HepG2 (cell line): ENCODE measurements around the gene MTA3. TPM values are rescaled to one million over a fixed set of nuclear protein-coding genes. Genes with fewer than 3 reads are reported as not detected.

Experiments
- ASH2L ChIP-seq: fragments of 300-600, 200-600 bp; sonication (generic); IDR thresholded peaks from 2 replicates; pipeline ENCODE4 v1.7.0; 2017; ENCODE audit warnings: low read depth, mild to moderate bottlenecking, moderate library complexity, mixed read lengths, low read length; ENCODE audit not compliant: insufficient read length
- ELF1 ChIP-seq: sonication (generic); formaldehyde crosslinking; IDR thresholded peaks from 2 replicates; pipeline ENCODE4 v1.4.0; 2020; ENCODE audit warnings: missing genetic modification reagents
- KMT2B ChIP-seq: IDR thresholded peaks from 2 replicates; pipeline ENCODE4 v1.6.1; 2016; ENCODE audit warnings: missing genetic modification reagents, missing compliant biosample characterization
- NFE2L2 ChIP-seq: fragments of 150-350 bp; IDR thresholded peaks from 2 replicates; pipeline ENCODE4 v1.6.1; 2014; ENCODE audit warnings: low read length
- PITX1 ChIP-seq: sonication (generic); formaldehyde crosslinking; IDR thresholded peaks from 2 replicates; pipeline ENCODE4 v1.5.1; 2020; ENCODE audit warnings: mild to moderate bottlenecking, missing genetic modification reagents
- SCMH1 ChIP-seq: sonication (generic); formaldehyde crosslinking; IDR thresholded peaks from 2 replicates; pipeline ENCODE4 v1.9.0; 2021; ENCODE audit warnings: missing genetic modification reagents, mild to moderate bottlenecking, borderline replicate concordance
- SPEN ChIP-seq: sonication (generic); formaldehyde crosslinking; IDR thresholded peaks from 2 replicates; pipeline ENCODE4 v1.5.1; 2020; ENCODE audit warnings: low read depth, mild to moderate bottlenecking, missing genetic modification reagents
- SUZ12 ChIP-seq: fragments of 150-350 bp; IDR thresholded peaks from 2 replicates; pipeline ENCODE4 v1.6.1; 2014; ENCODE audit warnings: low read depth, low read length
- TRIM24 ChIP-seq: sonication (generic); formaldehyde crosslinking; IDR thresholded peaks from 2 replicates; pipeline ENCODE4 v1.8.0; 2022; ENCODE audit warnings: mild to moderate bottlenecking, missing genetic modification reagents
- ZIK1 ChIP-seq: sonication (generic); formaldehyde crosslinking; IDR thresholded peaks from 2 replicates; pipeline ENCODE4 v1.5.0; 2020; ENCODE audit warnings: mild to moderate bottlenecking, low read depth, missing genetic modification reagents, borderline replicate concordance
- ZKSCAN1 ChIP-seq: fragments of 150-350 bp; IDR thresholded peaks from 2 replicates; pipeline ENCODE4 v1.6.1; 2014; ENCODE audit warnings: low read length
- ZKSCAN5 ChIP-seq: sonication (generic); formaldehyde crosslinking; IDR thresholded peaks from 2 replicates; pipeline ENCODE4 v1.5.1; 2020; ENCODE audit warnings: mild to moderate bottlenecking, missing genetic modification reagents
- ZNF496 ChIP-seq: sonication (generic); formaldehyde crosslinking; IDR thresholded peaks from 2 replicates; pipeline ENCODE4 v1.8.1; 2023; ENCODE audit warnings: mild to moderate bottlenecking, moderate library complexity, missing genetic modification reagents; ENCODE audit not compliant: insufficient replicate concordance
- polyA plus RNA-seq, 8 experiments: library from polyadenylated mRNA; depleted of rRNA in 3 of 8; stranded (reverse) in 7 of 8; unstranded in 1 of 8; fragments of >200 nt; fragmentation: Illumina TruSeq in 4 of 8; extraction: Trizol in 4 of 8; gene quantifications; 2 replicates each; pipeline versions ENCODE4 v1.2.1 to v1.2.3, GENCODE V29; 2011 to 2016; ENCODE audit warnings: low read depth in 4 of 8, missing spikeins in 1 of 8, mixed read lengths in 1 of 8; ENCODE audit not compliant: insufficient read depth in 1 of 8
- total RNA-seq, 5 experiments: library from RNA; depleted of rRNA; stranded (reverse); fragments of >200 nt; fragmentation: Illumina TruSeq; extraction: Trizol; gene quantifications; 2 replicates each; pipeline ENCODE4 v1.2.3, GENCODE V29; 2016; ENCODE audit warnings: low read depth in 1 of 5
- TF ChIP-seq, protein P1 (sequence below): sonication (generic); formaldehyde crosslinking; IDR thresholded peaks from 2 replicates; pipeline ENCODE4 v1.4.0; 2020; ENCODE audit warnings: missing genetic modification reagents, borderline replicate concordance
- TF ChIP-seq, protein P2 (sequence below): sonication (generic); formaldehyde crosslinking; IDR thresholded peaks from 2 replicates; pipeline ENCODE4 v1.4.0; 2020; ENCODE audit warnings: missing genetic modification reagents
- TF ChIP-seq, protein P3 (sequence below): sonication (generic); formaldehyde crosslinking; IDR thresholded peaks from 2 replicates; pipeline ENCODE4 v1.5.1; 2020; ENCODE audit warnings: missing genetic modification reagents, mild to moderate bottlenecking, borderline replicate concordance
- TF ChIP-seq, protein P4 (sequence below), 2 experiments: sonication (generic) in 1 of 2; formaldehyde crosslinking in 1 of 2; IDR thresholded peaks; 2 replicates each; pipeline versions ENCODE4 v1.6.1 to v1.9.0; 2014 to 2022; ENCODE audit warnings: antibody characterized with exemption in 1 of 2, borderline replicate concordance in 1 of 2, inconsistent platforms in 1 of 2, low read depth in 1 of 2, missing genetic modification reagents in 1 of 2

Gene MTA3
- total and polyA plus RNA-seq, 2 of the 13 experiments (the other 11 are each of a cell fraction or from before 2014, with no cell fraction given): 48.8 to 77.8 TPM

DNA sequence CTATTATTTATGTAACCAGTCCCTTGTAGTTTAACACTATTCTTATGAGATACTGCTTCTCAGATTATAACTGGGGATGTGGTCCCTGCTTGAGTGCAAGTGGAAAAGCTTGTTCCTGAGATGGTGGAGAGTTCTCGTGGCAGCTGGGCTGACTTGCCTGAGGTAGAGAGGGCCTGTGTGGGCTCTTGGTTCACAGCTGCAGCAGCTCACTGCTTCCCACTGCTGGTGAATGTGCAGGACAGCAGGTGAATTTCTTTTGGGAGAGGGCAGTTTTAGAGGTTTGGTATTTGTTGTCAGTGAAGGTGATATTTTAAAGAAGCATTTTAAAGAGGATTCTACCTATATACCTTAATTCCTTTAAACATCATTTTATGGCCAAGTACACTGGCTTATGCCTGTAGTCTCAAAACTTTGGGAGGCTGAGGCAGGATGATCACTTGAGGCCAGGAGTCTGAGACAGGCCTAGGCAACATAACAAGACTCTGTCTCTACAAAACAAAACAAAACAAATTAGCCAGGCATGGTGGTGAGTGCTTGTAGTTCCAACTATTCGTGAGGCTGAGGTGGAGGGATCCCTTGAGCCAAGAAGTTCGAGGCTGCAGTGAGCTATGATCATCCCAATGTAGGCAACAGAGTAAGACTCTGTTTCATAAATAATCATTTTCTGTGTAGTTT lies 94.8 kb downstream of the MTA3 start (continued):
- TF ChIP-seq, protein P1, sequence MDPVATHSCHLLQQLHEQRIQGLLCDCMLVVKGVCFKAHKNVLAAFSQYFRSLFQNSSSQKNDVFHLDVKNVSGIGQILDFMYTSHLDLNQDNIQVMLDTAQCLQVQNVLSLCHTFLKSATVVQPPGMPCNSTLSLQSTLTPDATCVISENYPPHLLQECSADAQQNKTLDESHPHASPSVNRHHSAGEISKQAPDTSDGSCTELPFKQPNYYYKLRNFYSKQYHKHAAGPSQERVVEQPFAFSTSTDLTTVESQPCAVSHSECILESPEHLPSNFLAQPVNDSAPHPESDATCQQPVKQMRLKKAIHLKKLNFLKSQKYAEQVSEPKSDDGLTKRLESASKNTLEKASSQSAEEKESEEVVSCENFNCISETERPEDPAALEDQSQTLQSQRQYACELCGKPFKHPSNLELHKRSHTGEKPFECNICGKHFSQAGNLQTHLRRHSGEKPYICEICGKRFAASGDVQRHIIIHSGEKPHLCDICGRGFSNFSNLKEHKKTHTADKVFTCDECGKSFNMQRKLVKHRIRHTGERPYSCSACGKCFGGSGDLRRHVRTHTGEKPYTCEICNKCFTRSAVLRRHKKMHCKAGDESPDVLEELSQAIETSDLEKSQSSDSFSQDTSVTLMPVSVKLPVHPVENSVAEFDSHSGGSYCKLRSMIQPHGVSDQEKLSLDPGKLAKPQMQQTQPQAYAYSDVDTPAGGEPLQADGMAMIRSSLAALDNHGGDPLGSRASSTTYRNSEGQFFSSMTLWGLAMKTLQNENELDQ (CRISPR knock-in tag): no peak
- TF ChIP-seq NFE2L2: no peak
- TF ChIP-seq, protein P2, sequence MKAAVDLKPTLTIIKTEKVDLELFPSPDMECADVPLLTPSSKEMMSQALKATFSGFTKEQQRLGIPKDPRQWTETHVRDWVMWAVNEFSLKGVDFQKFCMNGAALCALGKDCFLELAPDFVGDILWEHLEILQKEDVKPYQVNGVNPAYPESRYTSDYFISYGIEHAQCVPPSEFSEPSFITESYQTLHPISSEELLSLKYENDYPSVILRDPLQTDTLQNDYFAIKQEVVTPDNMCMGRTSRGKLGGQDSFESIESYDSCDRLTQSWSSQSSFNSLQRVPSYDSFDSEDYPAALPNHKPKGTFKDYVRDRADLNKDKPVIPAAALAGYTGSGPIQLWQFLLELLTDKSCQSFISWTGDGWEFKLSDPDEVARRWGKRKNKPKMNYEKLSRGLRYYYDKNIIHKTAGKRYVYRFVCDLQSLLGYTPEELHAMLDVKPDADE (CRISPR knock-in tag): no peak
- TF ChIP-seq ZIK1 (CRISPR knock-in tag): no peak
- TF ChIP-seq, protein P3, sequence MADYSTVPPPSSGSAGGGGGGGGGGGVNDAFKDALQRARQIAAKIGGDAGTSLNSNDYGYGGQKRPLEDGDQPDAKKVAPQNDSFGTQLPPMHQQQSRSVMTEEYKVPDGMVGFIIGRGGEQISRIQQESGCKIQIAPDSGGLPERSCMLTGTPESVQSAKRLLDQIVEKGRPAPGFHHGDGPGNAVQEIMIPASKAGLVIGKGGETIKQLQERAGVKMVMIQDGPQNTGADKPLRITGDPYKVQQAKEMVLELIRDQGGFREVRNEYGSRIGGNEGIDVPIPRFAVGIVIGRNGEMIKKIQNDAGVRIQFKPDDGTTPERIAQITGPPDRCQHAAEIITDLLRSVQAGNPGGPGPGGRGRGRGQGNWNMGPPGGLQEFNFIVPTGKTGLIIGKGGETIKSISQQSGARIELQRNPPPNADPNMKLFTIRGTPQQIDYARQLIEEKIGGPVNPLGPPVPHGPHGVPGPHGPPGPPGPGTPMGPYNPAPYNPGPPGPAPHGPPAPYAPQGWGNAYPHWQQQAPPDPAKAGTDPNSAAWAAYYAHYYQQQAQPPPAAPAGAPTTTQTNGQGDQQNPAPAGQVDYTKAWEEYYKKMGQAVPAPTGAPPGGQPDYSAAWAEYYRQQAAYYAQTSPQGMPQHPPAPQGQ (CRISPR knock-in tag): no peak
- TF ChIP-seq ZKSCAN5 (CRISPR knock-in tag): no peak; the same call in 1 of the 2 replicates
- TF ChIP-seq ZNF496: no peak
- no peak for TF ChIP-seq PITX1 (CRISPR knock-in tag)
- TF ChIP-seq SUZ12: no peak
- no peak for TF ChIP-seq SPEN
- TF ChIP-seq KMT2B (CRISPR knock-in tag): 0 out of 2 replicates have a peak, but pooled peaks have one; percentile 40
- TF ChIP-seq, protein P4, sequence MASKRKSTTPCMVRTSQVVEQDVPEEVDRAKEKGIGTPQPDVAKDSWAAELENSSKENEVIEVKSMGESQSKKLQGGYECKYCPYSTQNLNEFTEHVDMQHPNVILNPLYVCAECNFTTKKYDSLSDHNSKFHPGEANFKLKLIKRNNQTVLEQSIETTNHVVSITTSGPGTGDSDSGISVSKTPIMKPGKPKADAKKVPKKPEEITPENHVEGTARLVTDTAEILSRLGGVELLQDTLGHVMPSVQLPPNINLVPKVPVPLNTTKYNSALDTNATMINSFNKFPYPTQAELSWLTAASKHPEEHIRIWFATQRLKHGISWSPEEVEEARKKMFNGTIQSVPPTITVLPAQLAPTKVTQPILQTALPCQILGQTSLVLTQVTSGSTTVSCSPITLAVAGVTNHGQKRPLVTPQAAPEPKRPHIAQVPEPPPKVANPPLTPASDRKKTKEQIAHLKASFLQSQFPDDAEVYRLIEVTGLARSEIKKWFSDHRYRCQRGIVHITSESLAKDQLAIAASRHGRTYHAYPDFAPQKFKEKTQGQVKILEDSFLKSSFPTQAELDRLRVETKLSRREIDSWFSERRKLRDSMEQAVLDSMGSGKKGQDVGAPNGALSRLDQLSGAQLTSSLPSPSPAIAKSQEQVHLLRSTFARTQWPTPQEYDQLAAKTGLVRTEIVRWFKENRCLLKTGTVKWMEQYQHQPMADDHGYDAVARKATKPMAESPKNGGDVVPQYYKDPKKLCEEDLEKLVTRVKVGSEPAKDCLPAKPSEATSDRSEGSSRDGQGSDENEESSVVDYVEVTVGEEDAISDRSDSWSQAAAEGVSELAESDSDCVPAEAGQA (IDR thresholded peaks at IDR 0.05; ENCODE audit: low read depth): no peak
- TF ChIP-seq, protein P4 (CRISPR knock-in tag; IDR thresholded peaks at IDR 0.05; ENCODE audit: borderline replicate concordance): no peak
- no peak for TF ChIP-seq ZKSCAN1
- TF ChIP-seq ASH2L: peak; percentile 26
- no peak for TF ChIP-seq TRIM24 (CRISPR knock-in tag)
- no peak for TF ChIP-seq ELF1 (CRISPR knock-in tag)
- no peak for TF ChIP-seq SCMH1 (CRISPR knock-in tag)
